Heart left ventricle (tissue), 13 donors: ENCODE data around the gene GSTA2.

Experiments
- POLR2A ChIP-seq, 2 donors: fragments of 450-650 bp; IDR thresholded peaks; one replicate each; pipeline ENCODE4 v1.6.1; 2017; ENCODE audit warnings: antibody characterized with exemption in 2 of 2, mild to moderate bottlenecking in 2 of 2, moderate library complexity in 2 of 2
- TF ChIP-seq, protein P1 (sequence below), 12 donors: fragments of 200-600 bp; sonication (generic) in 4 of 12; IDR thresholded peaks; one replicate each; pipeline versions ENCODE4 v1.5.0 to v1.8.0; 2018 to 2022; ENCODE audit warnings: antibody characterized with exemption in 12 of 12, mild to moderate bottlenecking in 5 of 12
- donor health status: ischemic (EF 13 %, LVEDD 7.1; RV severe dilation, severe dysfunction).
- donor health status: DM: no; HTN: yes; CAD: no.
- donor health status: DM: no; HTN: no; CAD: no.
- donor health status: ischemic (EF 25% LVEDD 6.9; RV normal size, moderate dysfunction).
- donor health status: ischemic (EF 25% LVEDD 5.7; RV mildly dilated, moderate dysfunction).
- donor health status: ischemic (EF 35%, LVEDD 5.7; RV mildly dilated, moderate dysfunction).
- donor health status: nonischemic (EF 11% LVEDD 7.7; RV severe dilation, severe dysfunction).
- donor health status: DM: yes; HTN: yes; CAD: no.
- donor health status: PGD.
- donor health status: ischemic (EF 29% LVEDD 5.4; RV normal size, mild dysfunction).
- donor health status: nonischemic (EF 23%, LVEDD 6.1; RV moderate dilation, normal function).

DNA sequence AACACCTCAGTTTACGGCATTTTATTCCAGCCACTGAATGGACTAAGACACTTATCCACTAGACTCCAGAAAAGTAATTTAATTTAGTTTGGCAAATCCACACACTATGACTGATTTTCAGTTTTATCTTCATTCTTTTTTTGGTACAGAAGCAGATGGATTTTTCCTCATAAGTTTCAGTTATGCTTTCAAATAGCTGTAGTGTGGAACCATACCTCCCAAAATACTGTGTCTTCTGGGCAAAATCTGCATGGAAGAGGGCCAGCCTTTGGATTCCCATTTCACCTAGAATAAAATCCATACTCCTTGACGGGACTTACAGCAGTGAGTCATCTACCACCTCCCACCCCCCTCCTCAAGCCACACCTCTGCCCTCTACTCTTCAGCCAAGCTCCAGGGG is 43.0 kb downstream of the GSTA2 start:
- no peak for TF ChIP-seq POLR2A (IDR thresholded peaks at IDR 0.05)
- TF ChIP-seq, protein P1, sequence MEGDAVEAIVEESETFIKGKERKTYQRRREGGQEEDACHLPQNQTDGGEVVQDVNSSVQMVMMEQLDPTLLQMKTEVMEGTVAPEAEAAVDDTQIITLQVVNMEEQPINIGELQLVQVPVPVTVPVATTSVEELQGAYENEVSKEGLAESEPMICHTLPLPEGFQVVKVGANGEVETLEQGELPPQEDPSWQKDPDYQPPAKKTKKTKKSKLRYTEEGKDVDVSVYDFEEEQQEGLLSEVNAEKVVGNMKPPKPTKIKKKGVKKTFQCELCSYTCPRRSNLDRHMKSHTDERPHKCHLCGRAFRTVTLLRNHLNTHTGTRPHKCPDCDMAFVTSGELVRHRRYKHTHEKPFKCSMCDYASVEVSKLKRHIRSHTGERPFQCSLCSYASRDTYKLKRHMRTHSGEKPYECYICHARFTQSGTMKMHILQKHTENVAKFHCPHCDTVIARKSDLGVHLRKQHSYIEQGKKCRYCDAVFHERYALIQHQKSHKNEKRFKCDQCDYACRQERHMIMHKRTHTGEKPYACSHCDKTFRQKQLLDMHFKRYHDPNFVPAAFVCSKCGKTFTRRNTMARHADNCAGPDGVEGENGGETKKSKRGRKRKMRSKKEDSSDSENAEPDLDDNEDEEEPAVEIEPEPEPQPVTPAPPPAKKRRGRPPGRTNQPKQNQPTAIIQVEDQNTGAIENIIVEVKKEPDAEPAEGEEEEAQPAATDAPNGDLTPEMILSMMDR (IDR thresholded peaks at IDR 0.05): no peak
